Tibial artery (tissue), 4 donors: ENCODE results near the gene GBX2.

Experiments
- DNase-seq, 2 donors: peaks; one replicate each; pipeline ENCODE4 v3.0.0-alpha.2; 2019
- H3K27ac ChIP-seq, 2 donors: fragments of 200-600 bp; sonication (generic) in 1 of 2; 1 replicate in 1 of 2; 2 replicates in 1 of 2; pipeline ENCODE4 v1.5.1; 2018 to 2019; ENCODE audit warnings: mild to moderate bottlenecking in 1 of 2
- H3K27me3 ChIP-seq, 2 donors: fragments of 200-600 bp; sonication (generic) in 1 of 2; one replicate each; pipeline versions ENCODE4 v1.5.1 to v1.6.0; 2016 to 2019
- H3K36me3 ChIP-seq, 3 donors: fragments of 200-600 bp; sonication (generic) in 2 of 3; one replicate each; pipeline ENCODE4 v1.5.1; 2016 to 2019; ENCODE audit warnings: mild to moderate bottlenecking in 2 of 3
- H3K4me1 ChIP-seq, 4 donors: fragments of 200-600 bp; sonication (generic) in 2 of 4; 1 replicate in 3 of 4; 2 replicates in 1 of 4; pipeline ENCODE4 v1.5.1; 2016 to 2019
- H3K4me3 ChIP-seq, 2 donors: fragments of 200-600 bp; sonication (generic) in 1 of 2; 1 replicate in 1 of 2; 2 replicates in 1 of 2; pipeline ENCODE4 v1.5.1; 2018 to 2019; ENCODE audit warnings: mild to moderate bottlenecking in 2 of 2
- H3K9me3 ChIP-seq, 3 donors: fragments of 200-600 bp; sonication (generic) in 1 of 3; one replicate each; pipeline ENCODE4 v1.5.1; 2016 to 2019
- intact Hi-C: fragments of 100-400 bp; cut with DNase I; formaldehyde crosslinking; loops from one replicate; pipeline ENCODE4 v1.15.0; 2023; ENCODE audit warnings: low total_unique reads
- TF ChIP-seq, protein P1 (sequence below), 2 experiments: fragments of 200-600 bp in 1 of 2; fragments of 450-650 bp in 1 of 2; IDR thresholded peaks; one replicate each; pipeline ENCODE4 v1.5.1; 2017 to 2019; ENCODE audit warnings: antibody characterized with exemption in 2 of 2, mild to moderate bottlenecking in 1 of 2, moderate library complexity in 1 of 2

The GBX2 gene

DNA sequence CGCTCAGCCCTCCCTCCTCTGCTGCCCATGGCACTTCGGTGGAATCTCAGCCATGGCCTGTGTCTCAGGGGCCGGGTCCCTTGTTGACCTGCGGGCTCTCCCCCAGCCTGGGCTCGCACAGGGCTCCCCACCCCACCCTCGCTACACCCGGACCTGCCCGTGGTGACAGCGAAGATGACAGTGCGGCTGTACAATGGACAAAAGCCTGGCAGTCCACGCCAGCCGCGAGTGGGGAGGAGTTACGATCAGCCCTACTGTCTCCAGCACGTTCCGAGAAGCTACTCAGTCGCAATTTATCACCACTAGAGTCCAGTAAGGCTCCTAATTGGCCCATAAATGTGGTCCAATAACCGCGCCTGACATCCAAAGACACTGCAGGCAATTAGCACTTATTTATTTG is 31.6 kb downstream of the GBX2 start:
- Histone ChIP-seq H3K36me3 (no peaks in the 10 kb centered on the region), H3K27ac (no peak overlapping the region), H3K27me3 (peaks cover 0 to 6% of the 10 kb centered on the region in 2 donors), H3K4me1 (no peaks in the 10 kb centered on the region), H3K4me3 (no peak overlapping the region), H3K9me3 (peaks cover 0 to 4% (median 0%) of the 10 kb centered on the region in 3 donors)
- TF ChIP-seq, protein P1, sequence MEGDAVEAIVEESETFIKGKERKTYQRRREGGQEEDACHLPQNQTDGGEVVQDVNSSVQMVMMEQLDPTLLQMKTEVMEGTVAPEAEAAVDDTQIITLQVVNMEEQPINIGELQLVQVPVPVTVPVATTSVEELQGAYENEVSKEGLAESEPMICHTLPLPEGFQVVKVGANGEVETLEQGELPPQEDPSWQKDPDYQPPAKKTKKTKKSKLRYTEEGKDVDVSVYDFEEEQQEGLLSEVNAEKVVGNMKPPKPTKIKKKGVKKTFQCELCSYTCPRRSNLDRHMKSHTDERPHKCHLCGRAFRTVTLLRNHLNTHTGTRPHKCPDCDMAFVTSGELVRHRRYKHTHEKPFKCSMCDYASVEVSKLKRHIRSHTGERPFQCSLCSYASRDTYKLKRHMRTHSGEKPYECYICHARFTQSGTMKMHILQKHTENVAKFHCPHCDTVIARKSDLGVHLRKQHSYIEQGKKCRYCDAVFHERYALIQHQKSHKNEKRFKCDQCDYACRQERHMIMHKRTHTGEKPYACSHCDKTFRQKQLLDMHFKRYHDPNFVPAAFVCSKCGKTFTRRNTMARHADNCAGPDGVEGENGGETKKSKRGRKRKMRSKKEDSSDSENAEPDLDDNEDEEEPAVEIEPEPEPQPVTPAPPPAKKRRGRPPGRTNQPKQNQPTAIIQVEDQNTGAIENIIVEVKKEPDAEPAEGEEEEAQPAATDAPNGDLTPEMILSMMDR (IDR thresholded peaks at IDR 0.05), result no peak
- intact Hi-C loops, result no loop called here
- no peak for DNase-seq

DNA sequence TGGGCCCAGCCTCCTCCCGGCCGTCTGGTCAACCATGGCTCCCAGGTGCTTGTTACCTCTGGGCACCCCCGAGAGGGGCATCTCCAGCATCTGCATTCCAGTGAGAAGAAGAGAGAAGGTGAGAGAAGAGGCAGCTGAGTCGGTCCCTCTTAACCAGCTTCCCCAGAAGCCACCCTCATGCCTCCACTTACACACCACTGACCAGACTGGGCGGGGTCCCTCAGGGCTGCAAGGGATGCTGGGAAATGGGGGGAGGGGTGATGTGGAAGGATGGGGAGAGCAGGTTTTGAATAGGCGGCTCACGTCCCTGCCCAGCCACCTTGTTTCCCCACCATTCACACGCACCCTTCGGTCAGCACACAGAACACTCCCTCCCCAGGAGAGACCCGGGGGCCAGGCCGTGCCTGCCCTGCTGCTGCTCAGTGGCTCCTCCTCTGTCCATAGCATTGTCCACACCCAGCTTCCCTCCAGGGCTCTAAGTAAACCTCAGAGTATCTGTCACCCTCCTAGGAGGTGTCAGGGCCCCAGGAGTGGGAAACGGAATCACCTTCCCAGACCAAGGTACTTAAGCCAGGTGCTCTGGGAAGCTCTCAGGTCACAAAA is 34.7 kb downstream of the GBX2 start:
- Histone ChIP-seq H3K9me3 (no peaks in the 10 kb centered on the region), H3K27ac (no peak overlapping the region), H3K27me3 (no peaks in the 10 kb centered on the region), H3K4me3 (no peak overlapping the region), H3K36me3 (peaks cover 0 to 4% (median 0%) of the 10 kb centered on the region in 3 donors), H3K4me1 (no peaks in the 10 kb centered on the region)
- DNase-seq, result peak in 1 of 2 donors; percentile 44
- TF ChIP-seq, protein P1 (IDR thresholded peaks at IDR 0.05), result no peak
- intact Hi-C loops, result no loop called here

DNA sequence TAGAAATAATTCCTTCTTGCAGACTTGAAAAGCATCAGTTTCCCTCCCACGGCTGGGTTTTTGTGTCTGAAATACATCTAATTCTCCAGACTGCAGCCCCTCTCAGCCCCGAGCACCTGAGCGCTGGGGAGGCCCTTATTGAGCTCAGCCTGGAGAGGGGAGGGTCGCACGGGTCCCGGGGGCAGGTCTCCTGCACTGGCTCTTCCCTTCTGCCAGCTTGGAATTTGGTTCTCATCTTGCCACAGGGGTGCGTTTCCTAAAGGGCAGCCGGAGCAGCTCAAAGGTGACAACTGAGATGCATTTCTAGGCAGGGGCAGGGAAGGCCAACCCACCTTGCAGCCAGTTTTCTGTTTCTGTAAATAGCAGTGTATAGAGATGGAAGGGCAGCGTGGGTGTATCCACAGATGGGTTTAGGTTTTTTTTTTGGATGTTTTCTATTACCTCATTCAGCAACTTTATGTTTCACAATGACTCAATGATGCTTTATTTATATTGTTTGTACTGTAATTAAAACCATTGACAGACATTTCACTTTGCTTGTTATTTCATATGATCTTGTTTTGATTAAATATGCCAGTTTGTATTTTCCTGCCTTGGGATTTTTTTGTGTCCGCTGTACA is 37.0 kb downstream of the GBX2 start:
- Histone ChIP-seq H3K9me3 (no peaks in the 10 kb centered on the region), H3K27ac (no peak overlapping the region), H3K27me3 (no peaks in the 10 kb centered on the region), H3K4me3 (no peak overlapping the region), H3K36me3 (peaks cover 0 to 19% (median 0%) of the 10 kb centered on the region in 3 donors), H3K4me1 (no peaks in the 10 kb centered on the region)
- intact Hi-C loops, result no loop called here
- TF ChIP-seq, protein P1 (IDR thresholded peaks at IDR 0.05), result no peak
- DNase-seq, result peak in 1 of 2 donors; percentile 56

DNA sequence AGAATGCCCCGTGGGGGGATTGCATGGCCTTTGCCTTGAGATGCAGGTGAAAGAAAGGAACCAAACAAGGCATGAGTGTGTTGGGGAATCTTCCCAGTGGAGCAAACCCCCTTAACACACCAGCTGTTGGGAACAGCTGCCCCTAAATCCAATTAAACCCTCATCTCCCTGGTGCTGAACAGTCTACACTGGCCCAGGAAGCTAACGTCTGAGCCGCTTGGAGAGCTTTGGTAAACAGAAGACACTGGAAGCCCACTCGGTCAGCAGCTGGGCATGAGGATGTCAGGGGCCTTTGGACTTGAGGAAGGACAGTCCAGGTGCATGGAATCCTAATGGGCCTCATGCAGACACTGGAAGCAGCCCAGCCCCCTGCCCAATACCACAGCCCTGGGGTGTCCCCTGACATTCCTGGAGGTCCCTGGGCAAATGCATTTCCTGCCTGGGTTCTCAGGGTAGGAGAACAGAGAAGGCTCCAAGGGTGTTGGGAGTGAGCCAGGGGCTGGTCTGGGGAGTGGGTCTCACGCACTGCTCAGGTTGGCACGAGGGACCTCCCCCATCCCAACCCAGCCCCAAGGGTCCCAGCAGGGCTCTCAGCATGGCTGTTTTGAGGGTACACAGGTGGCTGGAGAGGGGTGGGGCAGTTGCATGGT is 37.7 kb downstream of the GBX2 start:
- no peaks in the 10 kb centered on the region for H3K9me3 ChIP-seq
- intact Hi-C loops, result no loop called here
- H3K27me3 ChIP-seq, result no peaks in the 10 kb centered on the region
- no peak overlapping the region for H3K4me3 ChIP-seq
- no peak overlapping the region for H3K27ac ChIP-seq
- H3K36me3 ChIP-seq, result peaks cover 0 to 26% (median 4%) of the 10 kb centered on the region in 3 donors
- peak in 1 of 2 donors; percentile 59 for DNase-seq
- TF ChIP-seq, protein P1 (IDR thresholded peaks at IDR 0.05), result no peak
- H3K4me1 ChIP-seq, result no peaks in the 10 kb centered on the region

DNA sequence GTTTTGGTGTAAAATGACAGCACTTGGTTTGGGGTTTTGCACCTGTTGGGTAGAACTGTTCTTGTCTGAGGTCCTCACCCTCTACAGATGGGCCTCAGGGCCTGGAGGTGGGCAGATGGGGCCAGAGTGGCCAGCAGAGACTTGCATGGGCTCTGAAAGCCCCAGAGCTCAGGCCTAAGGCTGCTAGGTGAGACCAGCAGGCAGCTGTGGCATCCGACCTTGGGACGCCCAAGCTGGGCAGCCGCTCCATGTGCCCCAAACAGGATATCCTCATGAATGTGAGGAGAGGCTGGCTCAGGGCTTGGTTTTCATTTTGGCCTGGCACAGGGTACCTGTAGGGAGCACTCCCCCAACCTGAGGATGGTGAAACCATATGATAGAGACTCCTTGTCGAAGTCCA is 38.3 kb downstream of the GBX2 start:
- Histone ChIP-seq H3K9me3 (no peaks in the 10 kb centered on the region), H3K4me1 (no peaks in the 10 kb centered on the region), H3K27ac (no peak overlapping the region), H3K4me3 (no peak overlapping the region), H3K27me3 (no peaks in the 10 kb centered on the region), H3K36me3 (peaks cover 0 to 28% (median 6%) of the 10 kb centered on the region in 3 donors)
- intact Hi-C loops, result no loop called here
- DNase-seq, result peak in 1 of 2 donors; percentile 23
- TF ChIP-seq, protein P1 (IDR thresholded peaks at IDR 0.05), result no peak
